ENCODE measurements around the gene LNP1.

GRCh38 chr3:100359035-100359434 lies 42.3 kb upstream of the LNP1 start:
- no peak for TF ChIP-seq ZMAT4 (CRISPR knock-in tag; IDR thresholded peaks at IDR 0.05)
- no peak for TF ChIP-seq CTCF (IDR thresholded peaks at IDR 0.05)
- TF ChIP-seq SP1 (CRISPR knock-in tag; conservative IDR thresholded peaks at IDR 0.05), result no peak
- TF ChIP-seq ZNF138 (CRISPR knock-in tag; conservative IDR thresholded peaks at IDR 0.05), result no peak
- TF ChIP-seq JUN (CRISPR knock-in tag; IDR thresholded peaks at IDR 0.05), result no peak
- TF ChIP-seq ATF3 (CRISPR knock-in tag; conservative IDR thresholded peaks at IDR 0.05), result no peak
- TF ChIP-seq TP53 (CRISPR knock-in tag; IDR thresholded peaks at IDR 0.05), result no peak
- no peak for TF ChIP-seq PRDM15 (CRISPR knock-in tag; IDR thresholded peaks at IDR 0.05)
- no peak for TF ChIP-seq MXD4 (CRISPR knock-in tag; IDR thresholded peaks at IDR 0.05; ENCODE audit: borderline replicate concordance)
- TF ChIP-seq CREM (CRISPR knock-in tag; IDR thresholded peaks at IDR 0.05), result no peak
